Stimulated activated CD8-positive, alpha-beta memory T cell treated with anti-CD3 and anti-CD28 coated beads, Interleukin-12 subunit alpha, Interleukin-12 subunit beta, amount 100 ng/mL, for 1 hour (primary cell): ENCODE results near the gene FAM120C.

Source experiments
- DNase-seq: peaks from one replicate; pipeline ENCODE4 v3.0.0-alpha.2; 2020; ENCODE audit warnings: low read depth

The FAM120C gene

GRCh38 chrX:54134269-54134668 lies 48.8 kb downstream of the FAM120C start:
- DNase-seq = no peak

GRCh38 chrX:54116391-54116790 lies 66.7 kb downstream of the FAM120C start:
- no peak for DNase-seq

GRCh38 chrX:54093571-54093970 lies 89.5 kb downstream of the FAM120C start:
- DNase-seq = no peak

- DNase-seq = no peak
Observed at GRCh38 chrX:54093159-54093558, 89.9 kb downstream of the FAM120C start.

GRCh38 chrX:54090880-54091279 lies 92.2 kb downstream of the FAM120C start:
- DNase-seq = no peak

GRCh38 chrX:54089191-54089590 lies 93.9 kb downstream of the FAM120C start:
- no peak for DNase-seq

GRCh38 chrX:54087661-54088060 lies 95.4 kb downstream of the FAM120C start:
- DNase-seq = no peak

- no peak for DNase-seq
Observed at GRCh38 chrX:54085666-54086065, 97.4 kb downstream of the FAM120C start.

- DNase-seq = no peak
Observed at GRCh38 chrX:54076903-54077302, 106.2 kb downstream of the FAM120C start.

GRCh38 chrX:54074826-54075225 lies 108.2 kb downstream of the FAM120C start:
- no peak for DNase-seq

- no peak for DNase-seq
Observed at GRCh38 chrX:54067766-54068165, 115.3 kb downstream of the FAM120C start.

- no peak for DNase-seq
Observed at GRCh38 chrX:54066841-54067240, 116.2 kb downstream of the FAM120C start.

GRCh38 chrX:54064564-54064963 lies 118.5 kb downstream of the FAM120C start:
- no peak for DNase-seq

GRCh38 chrX:54063361-54063760 lies 119.7 kb downstream of the FAM120C start:
- DNase-seq = no peak

- DNase-seq = no peak
Observed at GRCh38 chrX:54049801-54050200, 133.3 kb downstream of the FAM120C start.

- DNase-seq = no peak
Observed at GRCh38 chrX:54048412-54048811, 134.6 kb downstream of the FAM120C start.

- DNase-seq = no peak
Observed at GRCh38 chrX:54045563-54046228, 137.4 kb downstream of the FAM120C start.

GRCh38 chrX:54044877-54045338 lies 138.1 kb downstream of the FAM120C start:
- no peak for DNase-seq

- peak; percentile 88 for DNase-seq
Observed at GRCh38 chrX:54044126-54044876, 138.8 kb downstream of the FAM120C start, which contains the start of gene PHF8. PHF8 (minus strand) TSS chrX:54044473; CDS start chrX:54042728, 1,745 bp downstream.

GRCh38 chrX:54043541-54044125 lies 139.4 kb downstream of the FAM120C start:
- peak; percentile 11 for DNase-seq

- no peak for DNase-seq
Observed at GRCh38 chrX:54043056-54043455, 140.0 kb downstream of the FAM120C start.

- DNase-seq = no peak
Observed at GRCh38 chrX:54042609-54043021, 140.4 kb downstream of the FAM120C start.

- no peak for DNase-seq
Observed at GRCh38 chrX:54030329-54030728, 152.7 kb downstream of the FAM120C start.
